Right lobe of liver (tissue), 6 donors: ENCODE results near the gene DHX34. TPM values are rescaled to one million over a fixed set of nuclear protein-coding genes. Genes with fewer than 3 reads are reported as not detected.
A peak's percentile ranks its signal among the peaks of the same experiment; 100 is the strongest.
"Not testable (repeated sequence)": the region's sequence is repeated elsewhere in the genome, so short reads cannot be mapped to it uniquely, and the experiment has no call there.

ENCODE experiments used
- ATAC-seq, 4 donors: fragments of 200-7000 bp; cut with Tn5 transposase; one replicate each; pipeline ENCODE4 v1.9.1; 2020; ENCODE audit warnings: mild to moderate bottlenecking in 4 of 4, moderate library complexity in 4 of 4
- DNase-seq, 3 donors: peaks; one replicate each; pipeline ENCODE4 v3.0.0-alpha.2; 2020
- H3K27ac ChIP-seq, 3 donors: fragments of 200-600 bp; one replicate each; pipeline ENCODE4 v1.8.0; 2022
- H3K27me3 ChIP-seq, 2 donors: fragments of 200-600 bp; one replicate each; pipeline ENCODE4 v1.8.0; 2022
- H3K36me3 ChIP-seq, 4 donors: fragments of 200-600 bp; sonication (generic) in 1 of 4; one replicate each; pipeline versions ENCODE4 v1.5.1 to v1.8.0; 2017 to 2022; ENCODE audit warnings: control low read depth in 1 of 4
- H3K4me1 ChIP-seq, 4 donors: fragments of 200-600 bp; sonication (generic) in 1 of 4; one replicate each; pipeline versions ENCODE4 v1.5.1 to v1.8.0; 2017 to 2022; ENCODE audit warnings: control low read depth in 1 of 4
- H3K4me3 ChIP-seq, 3 donors: fragments of 200-600 bp; one replicate each; pipeline ENCODE4 v1.8.0; 2022
- H3K9me3 ChIP-seq, 4 donors: fragments of 200-600 bp; sonication (generic) in 1 of 4; one replicate each; pipeline versions ENCODE4 v1.5.1 to v1.8.0; 2017 to 2022; ENCODE audit warnings: control low read depth in 1 of 4
- POLR2A ChIP-seq: fragments of 450-650 bp; IDR thresholded peaks from one replicate; pipeline ENCODE4 v1.6.1; 2017; ENCODE audit warnings: antibody characterized with exemption, mild to moderate bottlenecking
- WGBS: methylation state at CpG from one replicate; pipeline ENCODE4 v1.1.6; 2018; ENCODE audit warnings: low coverage, low lambda C conversion rate; ENCODE audit not compliant: insufficient coverage; ENCODE audit errors: missing lambda C conversion rate; 5-methylcytosine and 5-hydroxymethylcytosine counted together
- intact Hi-C, 2 donors: fragments of 100-400 bp; cut with DNase I; formaldehyde crosslinking; loops; one replicate each; pipeline versions ENCODE4 v1.11.2 to v1.14.1; 2022
- total RNA-seq, 6 experiments: library from RNA; depleted of rRNA in 2 of 6; stranded (reverse); fragments of >200 nt in 2 of 6; fragmentation: NEBNext Ultra II Directional in 3 of 6; extraction: Animal tissue kit (Norgen Biotek cat#: 25700) in 3 of 6; gene quantifications; one replicate each; pipeline versions ENCODE4 v1.1.0 to v1.2.4, GENCODE V29; 2016 to 2023
- TF ChIP-seq, protein P1 (sequence below), 4 donors: fragments of 200-600 bp in 3 of 4; fragments of 450-650 bp in 1 of 4; IDR thresholded peaks; one replicate each; pipeline versions ENCODE4 v1.5.1 to v1.8.0; 2016 to 2022; ENCODE audit warnings: antibody characterized with exemption in 4 of 4, mild to moderate bottlenecking in 2 of 4
- donor health status: DM: no; HTN: yes; CAD: no.
- donor health status: DM: no; HTN: no; CAD: no.
- donor health status: DM: no; HTN: no; CAD: no.
- donor health status: DM: no; HTN: yes; CAD: no.
- donor health status: DM: no; HTN: yes; CAD: no.

Gene DHX34
- total RNA-seq, 6 experiments from 2014 or later: 5.2 to 11.9 (median 8.7) TPM

DNA sequence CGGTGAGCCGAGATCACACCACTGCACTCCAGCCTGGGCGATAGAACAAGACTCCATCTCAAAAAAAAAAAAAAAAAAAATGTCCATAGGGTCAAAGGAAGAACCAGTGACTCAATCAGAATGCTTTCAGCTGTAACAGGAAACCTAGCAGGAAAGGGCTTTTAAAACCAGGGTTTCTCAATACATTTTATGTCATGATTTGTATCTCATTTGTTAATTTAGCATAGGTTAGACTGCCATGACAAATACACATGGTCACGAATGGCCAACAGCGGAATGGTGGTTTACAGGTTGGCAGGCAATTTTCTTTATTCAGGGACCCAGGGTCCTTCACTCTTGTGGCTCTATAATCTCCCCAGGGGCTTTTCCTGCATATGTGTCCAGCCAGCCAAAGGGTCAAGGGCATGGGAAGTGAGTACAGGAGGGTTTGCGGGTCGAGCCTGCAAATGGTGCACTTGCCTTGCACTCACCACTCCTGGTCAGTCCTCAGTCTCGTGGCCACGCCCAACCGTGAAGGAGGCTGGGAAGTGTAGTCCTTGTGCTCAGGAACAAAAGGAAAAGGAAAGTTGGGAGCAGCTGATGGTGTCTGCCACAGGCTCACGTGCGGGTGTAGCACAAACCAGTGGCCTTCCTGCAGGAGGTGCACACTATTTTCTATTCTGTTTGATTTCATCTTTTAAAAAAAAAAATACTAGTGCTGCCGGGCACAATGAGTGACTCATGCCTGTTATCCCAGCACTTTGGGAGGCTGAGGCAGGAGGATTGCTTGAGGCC is 14.8 kb downstream of the DHX34 start:
- 78% methylated on average over 11 of the region's 13 CpGs for WGBS

DNA sequence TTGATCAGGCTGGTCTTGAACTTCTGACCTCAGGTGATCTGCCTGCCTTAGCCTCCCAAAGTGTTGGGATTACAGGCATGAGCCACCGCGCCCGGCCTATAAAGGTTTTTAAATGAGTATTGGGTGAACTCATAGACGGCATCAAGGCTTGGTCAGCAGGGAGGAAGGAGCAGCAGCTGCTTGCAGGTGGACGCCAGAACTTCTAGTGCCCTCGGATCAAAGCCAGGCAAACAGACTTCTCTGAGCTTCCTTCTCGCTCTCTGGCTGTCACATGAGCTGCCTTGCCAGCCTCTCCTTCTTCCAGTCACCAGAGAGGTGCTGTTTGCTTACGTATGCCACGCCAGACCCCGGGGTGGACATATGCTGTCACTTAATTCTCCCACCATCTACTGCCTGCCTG is 16.3 kb downstream of the DHX34 start:
- H3K36me3 ChIP-seq: peaks cover 0 to 61% (median 22%) of the 10 kb centered on the region in 4 donors
- H3K27me3 ChIP-seq, intact Hi-C loops, ATAC-seq, H3K9me3 ChIP-seq, H3K27ac ChIP-seq, H3K4me1 ChIP-seq, DNase-seq, H3K4me3 ChIP-seq: not testable (repeated sequence)
- WGBS: no CpG with 5 or more reads among the region's 10 CpGs

More for the DNA sequence above, 14.8 kb downstream of the DHX34 start:
- H3K36me3 ChIP-seq: peaks cover 0 to 67% (median 26%) of the 10 kb centered on the region in 4 donors
- peak overlapping the region in 1 of 3 donors; percentile 1 for H3K27ac ChIP-seq
- ATAC-seq (peak; percentile 34 to 78 (median 55)), DNase-seq (no peak)
- H3K4me1 ChIP-seq: peaks cover 0 to 4% (median 2%) of the 10 kb centered on the region in 4 donors
- H3K4me3 ChIP-seq: no peak overlapping the region
- TF ChIP-seq POLR2A: no peak
- TF ChIP-seq, protein P1, sequence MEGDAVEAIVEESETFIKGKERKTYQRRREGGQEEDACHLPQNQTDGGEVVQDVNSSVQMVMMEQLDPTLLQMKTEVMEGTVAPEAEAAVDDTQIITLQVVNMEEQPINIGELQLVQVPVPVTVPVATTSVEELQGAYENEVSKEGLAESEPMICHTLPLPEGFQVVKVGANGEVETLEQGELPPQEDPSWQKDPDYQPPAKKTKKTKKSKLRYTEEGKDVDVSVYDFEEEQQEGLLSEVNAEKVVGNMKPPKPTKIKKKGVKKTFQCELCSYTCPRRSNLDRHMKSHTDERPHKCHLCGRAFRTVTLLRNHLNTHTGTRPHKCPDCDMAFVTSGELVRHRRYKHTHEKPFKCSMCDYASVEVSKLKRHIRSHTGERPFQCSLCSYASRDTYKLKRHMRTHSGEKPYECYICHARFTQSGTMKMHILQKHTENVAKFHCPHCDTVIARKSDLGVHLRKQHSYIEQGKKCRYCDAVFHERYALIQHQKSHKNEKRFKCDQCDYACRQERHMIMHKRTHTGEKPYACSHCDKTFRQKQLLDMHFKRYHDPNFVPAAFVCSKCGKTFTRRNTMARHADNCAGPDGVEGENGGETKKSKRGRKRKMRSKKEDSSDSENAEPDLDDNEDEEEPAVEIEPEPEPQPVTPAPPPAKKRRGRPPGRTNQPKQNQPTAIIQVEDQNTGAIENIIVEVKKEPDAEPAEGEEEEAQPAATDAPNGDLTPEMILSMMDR (IDR thresholded peaks at IDR 0.05): no peak
- no peaks in the 10 kb centered on the region for H3K27me3 ChIP-seq
- no peaks in the 10 kb centered on the region for H3K9me3 ChIP-seq
- intact Hi-C loops: no loop called here

DNA sequence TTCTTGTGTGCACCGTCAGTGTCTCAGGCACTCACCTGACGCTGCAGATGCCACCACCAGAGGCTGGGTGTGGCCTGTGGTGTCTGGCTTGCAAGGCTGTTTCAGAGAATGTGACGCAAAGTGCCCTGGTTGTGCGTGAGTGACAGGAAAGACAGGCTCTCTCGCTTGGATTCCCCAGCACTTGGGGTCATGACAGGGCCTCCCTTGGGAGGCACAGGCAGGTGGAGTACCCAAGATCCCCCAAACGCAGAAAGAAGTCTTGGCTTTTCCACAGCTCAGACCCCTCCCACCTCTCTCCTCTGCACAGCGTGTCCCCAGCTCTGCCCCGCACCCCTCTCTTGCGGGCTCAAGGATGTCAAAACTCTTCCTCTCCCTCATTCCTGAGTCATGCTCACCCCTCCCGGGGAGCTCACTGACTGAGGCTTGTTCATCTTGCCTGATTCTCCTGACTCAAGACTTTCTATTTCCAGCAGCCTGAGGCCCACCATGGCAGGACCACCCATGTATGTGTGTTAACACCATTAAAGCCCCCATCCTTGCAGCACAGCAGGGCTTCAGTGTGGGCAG is 21.0 kb downstream of the DHX34 start:
- no peaks in the 10 kb centered on the region for H3K27me3 ChIP-seq
- no peak overlapping the region for H3K4me3 ChIP-seq
- ATAC-seq: peak; percentile 38 to 49 (median 40)
- peaks cover 0 to 55% (median 21%) of the 10 kb centered on the region in 4 donors for H3K36me3 ChIP-seq
- intact Hi-C loops: no loop called here
- TF ChIP-seq, protein P1 (IDR thresholded peaks at IDR 0.05): no peak
- no peak for TF ChIP-seq POLR2A
- peaks cover 0 to 8% (median 2%) of the 10 kb centered on the region in 4 donors for H3K4me1 ChIP-seq
- WGBS: 51% methylated on average over 3 of the region's 10 CpGs
- H3K27ac ChIP-seq: no peak overlapping the region
- H3K9me3 ChIP-seq: no peaks in the 10 kb centered on the region
- DNase-seq: peak in 1 of 3 donors; percentile 61

DNA sequence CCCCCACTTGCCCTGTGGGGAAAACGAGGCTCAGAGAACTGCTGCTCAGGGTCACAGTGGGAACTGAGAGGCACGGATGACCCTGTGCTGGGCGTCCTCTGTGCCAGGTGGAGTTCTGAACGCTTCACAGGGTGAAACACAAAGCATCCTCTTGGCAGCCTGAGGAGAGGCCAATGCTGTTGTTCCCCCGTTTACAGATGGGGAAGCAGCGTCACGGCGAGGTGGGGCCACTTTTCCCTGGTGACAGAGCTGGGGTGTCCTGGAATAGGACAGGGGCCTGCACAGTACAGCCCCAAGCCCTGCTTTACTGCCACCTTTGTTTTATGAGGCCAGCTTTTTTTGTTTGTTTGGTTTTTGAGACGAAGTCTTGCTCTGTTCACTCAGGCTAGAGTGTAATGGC is 22.1 kb downstream of the DHX34 start:
- DNase-seq (no peak), ATAC-seq (no peak)
- Histone ChIP-seq H3K4me3 (no peak overlapping the region), H3K36me3 (peaks cover 0 to 65% (median 21%) of the 10 kb centered on the region in 4 donors), H3K9me3 (no peaks in the 10 kb centered on the region), H3K27me3 (no peaks in the 10 kb centered on the region), H3K27ac (no peak overlapping the region), H3K4me1 (peaks cover 0 to 12% (median 2%) of the 10 kb centered on the region in 4 donors)
- TF ChIP-seq, protein P1 (IDR thresholded peaks at IDR 0.05): no peak
- TF ChIP-seq POLR2A: no peak
- WGBS: 87% methylated on average over 3 of the region's 9 CpGs
- intact Hi-C loops: no loop called here

DNA sequence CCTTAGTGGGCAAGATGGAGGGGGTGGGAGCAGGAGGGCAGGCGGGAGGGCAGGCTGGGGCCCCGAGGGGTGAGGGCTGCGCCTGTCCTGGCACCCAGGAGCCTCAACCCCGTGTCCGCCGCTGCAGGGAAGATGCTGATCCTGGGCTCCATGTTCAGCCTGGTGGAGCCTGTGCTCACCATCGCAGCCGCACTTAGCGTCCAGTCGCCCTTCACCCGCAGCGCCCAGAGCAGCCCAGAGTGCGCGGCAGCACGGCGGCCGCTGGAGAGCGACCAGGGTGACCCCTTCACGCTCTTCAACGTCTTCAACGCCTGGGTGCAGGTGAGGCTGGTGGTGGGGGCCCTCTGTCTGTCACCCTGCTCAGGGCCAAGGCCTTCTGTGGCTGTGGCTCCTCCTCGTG is 23.5 kb downstream of the DHX34 start:
- H3K36me3 ChIP-seq: peaks cover 0 to 63% (median 21%) of the 10 kb centered on the region in 4 donors

More for the DNA sequence above, 23.5 kb downstream of the DHX34 start:
- no peak for ATAC-seq
- DNase-seq: no peak
- intact Hi-C loops: no loop called here
- TF ChIP-seq, protein P1 (IDR thresholded peaks at IDR 0.05): no peak
- TF ChIP-seq POLR2A: no peak
- no peaks in the 10 kb centered on the region for H3K9me3 ChIP-seq
- H3K27me3 ChIP-seq: no peaks in the 10 kb centered on the region
- no peak overlapping the region for H3K27ac ChIP-seq
- peaks cover 0 to 21% (median 5%) of the 10 kb centered on the region in 4 donors for H3K4me1 ChIP-seq
- H3K4me3 ChIP-seq: no peak overlapping the region
- WGBS: no CpG with 5 or more reads among the region's 22 CpGs
